HUES6 (cell line): ENCODE measurements around the gene NELFCD.
"Not testable (repeated sequence)": the region's sequence is repeated elsewhere in the genome, so short reads cannot be mapped to it uniquely, and the experiment has no call there.

Experiments used
- H3K27ac ChIP-seq: 2 replicates; pipeline ENCODE4 v1.7.0; 2013; ENCODE audit warnings: low read depth, mild to moderate bottlenecking, low read length, inconsistent platforms
- H3K27me3 ChIP-seq: 2 replicates; pipeline ENCODE4 v1.6.1; 2013; ENCODE audit warnings: low read length; ENCODE audit not compliant: control insufficient read depth, insufficient read depth
- H3K36me3 ChIP-seq: 2 replicates; pipeline ENCODE4 v1.6.1; 2013; ENCODE audit warnings: low read length; ENCODE audit not compliant: control insufficient read depth, insufficient read depth
- H3K4me1 ChIP-seq: 2 replicates; pipeline ENCODE4 v1.6.1; 2013; ENCODE audit warnings: low read length; ENCODE audit not compliant: control insufficient read depth, insufficient read depth
- H3K4me3 ChIP-seq: 2 replicates; pipeline ENCODE4 v1.5.1; 2013; ENCODE audit warnings: low read depth, low read length
- H3K9ac ChIP-seq: one replicate; pipeline ENCODE4 v1.6.1; 2013; ENCODE audit warnings: mild to moderate bottlenecking, low read length
- H3K9me3 ChIP-seq: 2 replicates; pipeline ENCODE4 v1.6.1; 2013; ENCODE audit warnings: low read depth, low read length; ENCODE audit not compliant: control insufficient read depth, insufficient read depth

The NELFCD gene

GRCh38 chr20:58953050-58953449, 28.0 kb upstream of the NELFCD start:
- Histone ChIP-seq H3K9ac (no peak overlapping the region), H3K27ac (no peak overlapping the region), H3K4me3 (no peak overlapping the region), H3K27me3 (no peaks in the 10 kb centered on the region), H3K9me3 (no peaks in the 10 kb centered on the region), H3K36me3 (no peaks in the 10 kb centered on the region), H3K4me1 (no peaks in the 10 kb centered on the region)

DNA sequence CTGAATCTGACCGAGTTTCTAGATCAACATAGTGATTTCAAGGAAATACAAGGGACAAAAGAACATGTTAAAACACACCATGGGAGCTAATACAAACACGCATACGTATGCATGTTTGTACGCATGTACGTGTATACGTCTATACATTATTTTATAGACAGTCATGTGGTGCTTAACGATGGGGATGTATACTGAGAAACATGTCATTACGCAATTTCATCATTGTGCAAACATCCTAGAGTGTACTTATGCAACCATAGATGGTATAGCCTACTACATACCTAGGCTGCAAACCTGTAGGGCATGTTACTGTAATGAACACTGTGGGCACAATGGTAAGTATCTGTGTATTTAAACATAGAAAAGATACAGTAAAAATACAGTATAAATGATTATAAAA, 25.0 kb upstream of the NELFCD start:
- Histone ChIP-seq H3K9me3 (no peaks in the 10 kb centered on the region), H3K27me3 (no peaks in the 10 kb centered on the region), H3K27ac (no peak overlapping the region), H3K9ac (no peak overlapping the region), H3K4me1 (no peaks in the 10 kb centered on the region), H3K4me3 (no peak overlapping the region), H3K36me3 (no peaks in the 10 kb centered on the region)

GRCh38 chr20:58959652-58960051, 21.4 kb upstream of the NELFCD start:
- no peak overlapping the region for H3K4me3 ChIP-seq
- H3K27me3 ChIP-seq, result no peaks in the 10 kb centered on the region
- H3K36me3 ChIP-seq, result no peaks in the 10 kb centered on the region
- no peak overlapping the region for H3K9ac ChIP-seq
- no peak overlapping the region for H3K27ac ChIP-seq
- no peaks in the 10 kb centered on the region for H3K9me3 ChIP-seq
- H3K4me1 ChIP-seq, result no peaks in the 10 kb centered on the region

GRCh38 chr20:58963060-58963584, 17.9 kb upstream of the NELFCD start:
- H3K27ac ChIP-seq, result no peak overlapping the region
- no peaks in the 10 kb centered on the region for H3K36me3 ChIP-seq
- no peaks in the 10 kb centered on the region for H3K9me3 ChIP-seq
- H3K27me3 ChIP-seq, result no peaks in the 10 kb centered on the region
- no peak overlapping the region for H3K9ac ChIP-seq
- peaks cover 6% of the 10 kb centered on the region; the same call in 1 of the 2 replicates for H3K4me1 ChIP-seq
- no peak overlapping the region for H3K4me3 ChIP-seq

DNA sequence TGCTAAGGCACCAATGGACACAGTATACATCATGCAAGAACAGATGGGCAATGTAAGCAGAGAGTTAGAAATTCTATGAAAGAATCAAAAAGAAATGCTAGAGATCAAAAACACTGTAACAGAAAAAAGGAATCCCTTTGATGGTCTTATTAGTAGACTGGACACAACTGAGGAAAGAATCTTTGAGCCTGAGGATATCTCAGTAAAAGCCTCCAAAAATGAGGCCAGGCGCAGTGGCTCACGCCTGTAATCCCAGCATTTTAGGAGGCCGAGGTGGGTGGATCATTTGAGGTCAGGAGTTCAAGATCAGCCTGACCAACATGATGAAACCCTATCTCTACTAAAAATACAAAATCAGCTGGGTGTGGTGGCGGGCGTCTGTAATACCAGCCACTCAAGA, 17.1 kb upstream of the NELFCD start:
- not testable (repeated sequence) for H3K27me3 ChIP-seq, H3K27ac ChIP-seq, H3K4me3 ChIP-seq

GRCh38 chr20:58965270-58966064, 15.6 kb upstream of the NELFCD start:
- Histone ChIP-seq H3K27me3 (no peaks in the 10 kb centered on the region), H3K27ac (no peak overlapping the region), H3K9me3 (peaks cover 6% of the 10 kb centered on the region; the same call in 1 of the 2 replicates), H3K9ac (no peak overlapping the region), H3K4me1 (peaks cover 8% of the 10 kb centered on the region; the same call in 1 of the 2 replicates), H3K4me3 (no peak overlapping the region), H3K36me3 (no peaks in the 10 kb centered on the region)

More for the DNA sequence above, 17.1 kb upstream of the NELFCD start:
- not testable (repeated sequence) for H3K36me3 ChIP-seq, H3K9ac ChIP-seq, H3K4me1 ChIP-seq, H3K9me3 ChIP-seq

DNA sequence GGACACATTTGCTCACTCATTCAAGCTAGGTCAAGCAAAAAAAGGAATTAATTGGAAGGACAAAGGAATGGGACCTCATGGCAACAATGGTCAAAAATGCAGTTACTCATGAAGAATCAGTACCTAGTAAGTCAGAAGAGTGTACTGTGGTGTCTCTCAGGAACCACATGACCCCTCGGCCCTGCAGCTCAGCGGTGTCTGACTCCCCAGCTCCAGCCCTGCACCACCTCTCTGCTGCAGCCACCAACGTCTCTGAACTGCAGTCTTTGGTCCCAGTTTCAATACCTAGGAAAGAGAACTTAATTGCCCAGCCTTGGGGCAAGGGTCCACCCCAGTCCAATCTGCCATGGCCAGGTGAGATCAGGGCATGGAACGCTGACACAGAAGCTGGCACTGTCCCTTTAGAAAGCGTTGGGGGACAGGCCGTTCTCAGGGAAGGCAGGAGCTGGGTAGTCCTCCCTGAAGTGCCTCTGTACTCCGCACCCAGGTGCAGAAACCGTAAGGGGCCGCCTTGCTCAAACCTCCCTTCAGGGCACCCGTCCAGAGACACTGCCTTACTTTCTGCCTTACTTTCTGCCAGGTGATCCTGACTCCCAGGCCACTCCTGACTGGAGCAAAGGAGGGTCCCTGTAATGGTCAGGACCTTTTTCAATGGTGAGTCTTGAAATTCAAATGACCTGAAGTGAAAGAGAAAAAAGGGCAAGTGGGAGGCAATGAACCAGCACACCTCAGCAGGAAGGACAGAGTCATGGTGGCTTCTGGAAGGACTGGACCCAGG, 13.2 kb upstream of the NELFCD start:
- peaks cover 6% of the 10 kb centered on the region; the same call in 1 of the 2 replicates for H3K9me3 ChIP-seq
- no peak overlapping the region for H3K27ac ChIP-seq
- H3K27me3 ChIP-seq, result no peaks in the 10 kb centered on the region
- peaks cover 8% of the 10 kb centered on the region; the same call in 1 of the 2 replicates for H3K4me1 ChIP-seq
- H3K4me3 ChIP-seq, result no peak overlapping the region
- H3K36me3 ChIP-seq, result no peaks in the 10 kb centered on the region
- no peak overlapping the region for H3K9ac ChIP-seq

DNA sequence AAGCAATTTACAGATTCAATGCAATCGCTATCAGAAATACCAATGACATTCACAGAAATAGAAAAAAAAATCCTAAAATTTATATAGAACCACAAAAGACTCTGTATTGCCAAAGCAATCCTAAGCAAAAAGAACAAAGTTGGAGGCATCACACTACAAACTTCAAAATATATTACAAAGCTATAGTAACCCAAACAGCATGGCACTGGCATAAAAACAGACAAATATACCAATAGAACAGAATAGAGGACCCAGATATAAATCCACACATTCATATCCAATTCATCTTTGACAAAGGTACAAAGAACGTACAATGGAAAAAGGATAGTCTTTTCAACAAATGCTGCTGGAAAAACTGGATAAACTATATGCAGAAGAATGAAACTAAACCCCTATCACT, 11.6 kb upstream of the NELFCD start:
- Histone ChIP-seq H3K4me3 (no peak overlapping the region), H3K27ac (no peak overlapping the region), H3K9ac (no peak overlapping the region), H3K36me3 (no peaks in the 10 kb centered on the region), H3K9me3 (peaks cover 6% of the 10 kb centered on the region; the same call in 1 of the 2 replicates), H3K27me3 (no peaks in the 10 kb centered on the region), H3K4me1 (peaks cover 8% of the 10 kb centered on the region; the same call in 1 of the 2 replicates)

DNA sequence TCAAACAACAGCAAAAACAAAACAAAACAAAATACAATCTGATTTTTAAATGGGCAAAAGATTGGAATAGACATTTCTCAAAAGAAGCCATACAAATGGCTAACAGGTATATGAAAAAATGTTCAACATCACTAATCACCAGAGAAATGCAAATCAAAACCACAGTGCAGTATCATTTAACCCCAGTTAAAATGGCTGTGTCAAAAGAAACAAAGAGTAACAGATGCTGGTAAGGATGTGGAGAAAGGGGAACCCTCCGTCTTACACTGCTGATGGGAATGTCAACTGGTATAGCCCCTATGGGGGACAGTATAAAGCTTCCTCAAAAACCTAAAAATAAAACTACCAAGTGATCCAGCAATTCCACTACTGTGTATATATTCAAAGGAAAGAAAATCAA, 10.9 kb upstream of the NELFCD start:
- peaks cover 6% of the 10 kb centered on the region; the same call in 1 of the 2 replicates for H3K9me3 ChIP-seq
- H3K4me1 ChIP-seq, result peaks cover 8% of the 10 kb centered on the region; the same call in 1 of the 2 replicates
- no peaks in the 10 kb centered on the region for H3K36me3 ChIP-seq
- no peak overlapping the region for H3K27ac ChIP-seq
- no peak overlapping the region for H3K9ac ChIP-seq
- H3K4me3 ChIP-seq, result no peak overlapping the region
- no peaks in the 10 kb centered on the region for H3K27me3 ChIP-seq

DNA sequence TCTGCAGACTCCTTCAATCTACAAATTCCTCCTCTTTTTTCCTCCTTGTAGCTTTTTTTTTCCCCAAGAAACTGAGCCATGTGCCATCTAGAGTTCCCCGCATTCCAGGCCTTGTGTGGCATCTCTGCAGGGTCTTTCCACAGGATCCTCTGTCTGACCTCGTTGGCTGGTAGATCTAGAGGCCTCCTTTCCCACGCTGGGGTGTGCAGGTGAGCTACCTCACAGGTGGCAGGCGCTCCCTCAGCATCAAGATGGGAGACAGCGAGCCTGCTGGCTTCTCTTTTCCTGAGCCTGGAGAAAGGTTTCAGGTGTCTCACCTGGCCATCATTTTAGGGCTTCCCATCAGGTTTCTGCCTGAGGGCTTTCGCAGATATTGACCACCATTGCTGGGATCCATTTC, 9.6 kb upstream of the NELFCD start:
- H3K36me3 ChIP-seq, result no peaks in the 10 kb centered on the region
- H3K27ac ChIP-seq, result no peak overlapping the region
- H3K4me3 ChIP-seq, result no peak overlapping the region
- no peak overlapping the region for H3K9ac ChIP-seq
- H3K4me1 ChIP-seq, result 0 out of 2 replicates have a peak, but pooled peaks cover 4% of the 10 kb centered on the region
- no peaks in the 10 kb centered on the region for H3K27me3 ChIP-seq
- peaks cover 6% of the 10 kb centered on the region; the same call in 1 of the 2 replicates for H3K9me3 ChIP-seq

- Histone ChIP-seq H3K4me1 (peaks cover 4% of the 10 kb centered on the region), H3K36me3 (no peaks in the 10 kb centered on the region), H3K4me3 (no peak overlapping the region), H3K27ac (no peak overlapping the region), H3K27me3 (no peaks in the 10 kb centered on the region), H3K9me3 (peaks cover 6% of the 10 kb centered on the region; the same call in 1 of the 2 replicates), H3K9ac (no peak overlapping the region)
These were observed 7.9 kb upstream of the NELFCD start for GRCh38 chr20:58973179-58973578.
